Activated T-cell treated with anti-CD3 and anti-CD28 coated beads, Interleukin-2, amount 50 U/mL, for 72 hours (primary cell): Measurements from ENCODE around the gene SGPP2. TPM values are rescaled to one million over a fixed set of nuclear protein-coding genes. Genes with fewer than 3 reads are reported as not detected.
"Not testable (repeated sequence)": the region's sequence is repeated elsewhere in the genome, so short reads cannot be mapped to it uniquely, and the experiment has no call there.

Source experiments
- ATAC-seq, 2 donors: fragments of 150-1000 bp; cut with Tn5 transposase; replicated peaks in 1 of 2; 2 replicates each; pipeline ENCODE4 v1.10.0; 2021; ENCODE audit warnings: moderate library complexity in 2 of 2, mild to moderate bottlenecking in 1 of 2
- DNase-seq, 2 donors: peaks; one replicate each; pipeline ENCODE4 v3.0.0; 2021 to 2022; ENCODE audit warnings: mixed read lengths in 1 of 2
- H3K27ac Mint-ChIP-seq: one replicate; pipeline ENCODE4 v1.8.0; 2022; ENCODE audit warnings: mild to moderate bottlenecking, moderate library complexity, mixed read lengths
- H3K27me3 Mint-ChIP-seq: one replicate; pipeline ENCODE4 v1.8.0; 2022; ENCODE audit warnings: low read depth, mixed read lengths
- H3K36me3 Mint-ChIP-seq, 2 donors: one replicate each; pipeline ENCODE4 v1.8.0; 2022; ENCODE audit warnings: mixed read lengths in 2 of 2, mild to moderate bottlenecking in 1 of 2; ENCODE audit not compliant: insufficient read depth in 2 of 2
- H3K4me1 Mint-ChIP-seq: one replicate; pipeline ENCODE4 v1.8.0; 2022; ENCODE audit warnings: low read depth, mixed read lengths
- H3K4me3 Mint-ChIP-seq, 2 donors: one replicate each; pipeline ENCODE4 v1.8.0; 2022; ENCODE audit warnings: mild to moderate bottlenecking in 2 of 2, mixed read lengths in 2 of 2, moderate library complexity in 2 of 2
- H3K9me3 Mint-ChIP-seq, 2 donors: one replicate each; pipeline ENCODE4 v1.8.0; 2022; ENCODE audit warnings: mixed read lengths in 2 of 2
- total RNA-seq, 2 donors: library from RNA; stranded (reverse); gene quantifications; one replicate each; pipeline ENCODE4 v1.2.3, GENCODE V29; 2022

The SGPP2 gene
- total RNA-seq, 2 donors from 2014 or later = 15.1 to 20.9 TPM

- ATAC-seq (no peak), DNase-seq (no peak)
- Mint-ChIP-seq H3K4me3 (no peak overlapping the region), H3K27me3 (peaks cover 8% of the 10 kb centered on the region), H3K9me3 (peaks cover 0 to 2% of the 10 kb centered on the region in 2 donors), H3K4me1 (peaks cover 5% of the 10 kb centered on the region), H3K36me3 (peaks cover 0 to 2% of the 10 kb centered on the region in 2 donors), H3K27ac (no peak overlapping the region)
These were observed 9.9 kb downstream of the SGPP2 start for GRCh38 chr2:222434204-222434603.

GRCh38 chr2:222435400-222436039, 11.2 kb downstream of the SGPP2 start:
- not testable (repeated sequence) for H3K36me3 Mint-ChIP-seq, DNase-seq, H3K27ac Mint-ChIP-seq, H3K9me3 Mint-ChIP-seq, ATAC-seq, H3K27me3 Mint-ChIP-seq, H3K4me3 Mint-ChIP-seq, H3K4me1 Mint-ChIP-seq

- no peak for ATAC-seq
- Mint-ChIP-seq H3K4me3 (no peak overlapping the region), H3K27me3 (no peaks in the 10 kb centered on the region), H3K27ac (no peak overlapping the region), H3K4me1 (peaks cover 5% of the 10 kb centered on the region), H3K36me3 (peaks cover 0 to 2% of the 10 kb centered on the region in 2 donors), H3K9me3 (peaks cover 0 to 2% of the 10 kb centered on the region in 2 donors)
- DNase-seq = no peak
These were observed 11.7 kb downstream of the SGPP2 start for GRCh38 chr2:222436040-222436413.

- no peaks in the 10 kb centered on the region for H3K36me3 Mint-ChIP-seq
- H3K4me1 Mint-ChIP-seq = no peaks in the 10 kb centered on the region
- ATAC-seq (no peak), DNase-seq (no peak)
- H3K27ac Mint-ChIP-seq = no peak overlapping the region
- peaks cover 0 to 2% of the 10 kb centered on the region in 2 donors for H3K9me3 Mint-ChIP-seq
- H3K27me3 Mint-ChIP-seq = no peaks in the 10 kb centered on the region
- H3K4me3 Mint-ChIP-seq = no peak overlapping the region
These were observed 15.3 kb downstream of the SGPP2 start for GRCh38 chr2:222439692-222440091.

GRCh38 chr2:222440673-222441422, 16.5 kb downstream of the SGPP2 start:
- ATAC-seq (no peak), DNase-seq (no peak)
- no peaks in the 10 kb centered on the region for H3K4me1 Mint-ChIP-seq
- no peaks in the 10 kb centered on the region for H3K36me3 Mint-ChIP-seq
- peaks cover 0 to 2% of the 10 kb centered on the region in 2 donors for H3K9me3 Mint-ChIP-seq
- no peak overlapping the region for H3K27ac Mint-ChIP-seq
- H3K27me3 Mint-ChIP-seq = no peaks in the 10 kb centered on the region
- H3K4me3 Mint-ChIP-seq = no peak overlapping the region

GRCh38 chr2:222442665-222443064, 18.3 kb downstream of the SGPP2 start:
- DNase-seq = no peak
- H3K4me3 Mint-ChIP-seq = no peak overlapping the region
- ATAC-seq = no peak
- H3K36me3 Mint-ChIP-seq = no peaks in the 10 kb centered on the region
- no peaks in the 10 kb centered on the region for H3K27me3 Mint-ChIP-seq
- no peaks in the 10 kb centered on the region for H3K9me3 Mint-ChIP-seq
- no peaks in the 10 kb centered on the region for H3K4me1 Mint-ChIP-seq
- H3K27ac Mint-ChIP-seq = no peak overlapping the region

GRCh38 chr2:222445227-222445626, 20.9 kb downstream of the SGPP2 start:
- no peak for DNase-seq
- H3K9me3 Mint-ChIP-seq = no peaks in the 10 kb centered on the region
- no peak overlapping the region for H3K4me3 Mint-ChIP-seq
- no peak for ATAC-seq
- no peaks in the 10 kb centered on the region for H3K27me3 Mint-ChIP-seq
- H3K27ac Mint-ChIP-seq = no peak overlapping the region
- no peaks in the 10 kb centered on the region for H3K4me1 Mint-ChIP-seq
- H3K36me3 Mint-ChIP-seq = no peaks in the 10 kb centered on the region

GRCh38 chr2:222447131-222447530, 22.8 kb downstream of the SGPP2 start:
- H3K4me3 Mint-ChIP-seq = no peak overlapping the region
- H3K4me1 Mint-ChIP-seq = peaks cover 6% of the 10 kb centered on the region

GRCh38 chr2:222448748-222449181, 24.4 kb downstream of the SGPP2 start:
- no peaks in the 10 kb centered on the region for H3K36me3 Mint-ChIP-seq
- peaks cover 6% of the 10 kb centered on the region for H3K4me1 Mint-ChIP-seq
- H3K9me3 Mint-ChIP-seq = no peaks in the 10 kb centered on the region
- H3K27me3 Mint-ChIP-seq = no peaks in the 10 kb centered on the region
- no peak overlapping the region for H3K27ac Mint-ChIP-seq
- no peak for ATAC-seq
- no peak for DNase-seq
- H3K4me3 Mint-ChIP-seq = no peak overlapping the region

More at GRCh38 chr2:222447131-222447530, 22.8 kb downstream of the SGPP2 start:
- no peak overlapping the region for H3K27ac Mint-ChIP-seq
- no peak for DNase-seq
- H3K27me3 Mint-ChIP-seq = no peaks in the 10 kb centered on the region
- H3K36me3 Mint-ChIP-seq = no peaks in the 10 kb centered on the region
- no peak for ATAC-seq
- no peaks in the 10 kb centered on the region for H3K9me3 Mint-ChIP-seq

GRCh38 chr2:222450021-222450420, 25.7 kb downstream of the SGPP2 start:
- ATAC-seq (no peak), DNase-seq (no peak)
- Mint-ChIP-seq H3K9me3 (no peaks in the 10 kb centered on the region), H3K27ac (no peak overlapping the region), H3K27me3 (no peaks in the 10 kb centered on the region), H3K36me3 (no peaks in the 10 kb centered on the region), H3K4me3 (no peak overlapping the region), H3K4me1 (peaks cover 6% of the 10 kb centered on the region)

GRCh38 chr2:222451224-222451674, 26.9 kb downstream of the SGPP2 start:
- no peaks in the 10 kb centered on the region for H3K36me3 Mint-ChIP-seq
- H3K9me3 Mint-ChIP-seq = no peaks in the 10 kb centered on the region
- H3K27me3 Mint-ChIP-seq = no peaks in the 10 kb centered on the region
- DNase-seq (peak in 1 of 2 donors; percentile 5), ATAC-seq (peak; percentile 74 to 94)
- no peak overlapping the region for H3K27ac Mint-ChIP-seq
- no peak overlapping the region for H3K4me3 Mint-ChIP-seq
- peaks cover 6% of the 10 kb centered on the region for H3K4me1 Mint-ChIP-seq

GRCh38 chr2:222452422-222452950, 28.1 kb downstream of the SGPP2 start:
- DNase-seq = no peak
- no peak overlapping the region for H3K27ac Mint-ChIP-seq
- H3K36me3 Mint-ChIP-seq = no peaks in the 10 kb centered on the region
- no peak for ATAC-seq
- H3K27me3 Mint-ChIP-seq = no peaks in the 10 kb centered on the region
- no peaks in the 10 kb centered on the region for H3K9me3 Mint-ChIP-seq
- no peak overlapping the region for H3K4me3 Mint-ChIP-seq
- H3K4me1 Mint-ChIP-seq = peaks cover 6% of the 10 kb centered on the region

- DNase-seq (no peak), ATAC-seq (no peak)
- H3K36me3 Mint-ChIP-seq = no peaks in the 10 kb centered on the region
- no peak overlapping the region for H3K4me3 Mint-ChIP-seq
- peaks cover 0 to 2% of the 10 kb centered on the region in 2 donors for H3K9me3 Mint-ChIP-seq
- peaks cover under 1% of the 10 kb centered on the region for H3K4me1 Mint-ChIP-seq
- no peak overlapping the region for H3K27ac Mint-ChIP-seq
- H3K27me3 Mint-ChIP-seq = no peaks in the 10 kb centered on the region
These were observed 32.2 kb downstream of the SGPP2 start for GRCh38 chr2:222456479-222457077.
